ENCODE measurements around the gene FSTL3. TPM values are rescaled to one million over a fixed set of nuclear protein-coding genes. Genes with fewer than 3 reads are reported as not detected.
A peak's percentile ranks its signal among the peaks of the same experiment; 100 is the strongest.
"Not testable (repeated sequence)": the region's sequence is repeated elsewhere in the genome, so short reads cannot be mapped to it uniquely, and the experiment has no call there.

FSTL3 gene
- total RNA-seq, 1 experiment from 2014 or later, result 317 TPM

GRCh38 chr19:690203-690602, 14.0 kb downstream of the FSTL3 start:
- Histone ChIP-seq H3K4me1 (replicated peaks) (no peaks in the 10 kb centered on the region), H3K27me3 (replicated peaks) (peaks cover 8% of the 10 kb centered on the region; the same call in 1 of the 2 replicates), H3K27ac (no peak overlapping the region), H3K4me3 (no peak overlapping the region), H3K9me3 (replicated peaks) (no peaks in the 10 kb centered on the region), H3K36me3 (no peaks in the 10 kb centered on the region)
- no peak for DNase-seq (ENCODE audit: low read depth in 1 of 2, low spot score in 2 of 2)

GRCh38 chr19:694481-695351, 18.5 kb downstream of the FSTL3 start:
- Histone ChIP-seq H3K4me3 (no peak overlapping the region), H3K27me3 (replicated peaks) (peaks cover 14% of the 10 kb centered on the region), H3K9me3 (replicated peaks) (no peaks in the 10 kb centered on the region), H3K4me1 (replicated peaks) (no peaks in the 10 kb centered on the region), H3K36me3 (no peaks in the 10 kb centered on the region), H3K27ac (no peak overlapping the region)
- DNase-seq (ENCODE audit: low read depth in 1 of 2, low spot score in 2 of 2), result no peak

GRCh38 chr19:695352-695949, 19.3 kb downstream of the FSTL3 start, which contains the start of gene PRSS57:
TSS of gene PRSS57 (minus strand) at chr19:695452. CDS start at chr19:695430, 22 bp downstream.
- no peak for DNase-seq (ENCODE audit: low read depth in 1 of 2, low spot score in 2 of 2)
- Histone ChIP-seq H3K4me1 (replicated peaks) (no peaks in the 10 kb centered on the region), H3K9me3 (replicated peaks) (no peaks in the 10 kb centered on the region)

GRCh38 chr19:698529-698928, 22.3 kb downstream of the FSTL3 start:
- not testable (repeated sequence) for H3K9me3 ChIP-seq (replicated peaks); H3K4me1 ChIP-seq (replicated peaks); DNase-seq (ENCODE audit: low read depth in 1 of 2, low spot score in 2 of 2); H3K4me3 ChIP-seq; H3K36me3 ChIP-seq; H3K27ac ChIP-seq
- peaks cover 14% of the 10 kb centered on the region for H3K27me3 ChIP-seq (replicated peaks)

More at GRCh38 chr19:695352-695949, 19.3 kb downstream of the FSTL3 start, which contains the start of gene PRSS57:
- Histone ChIP-seq H3K36me3 (no peaks in the 10 kb centered on the region), H3K27ac (no peak within 1 kb of the TSS), H3K27me3 (replicated peaks) (peaks cover 14% of the 10 kb centered on the region), H3K4me3 (no peak within 1 kb of the TSS)

- not testable (repeated sequence) for H3K9me3 ChIP-seq (replicated peaks); H3K27ac ChIP-seq; H3K4me1 ChIP-seq (replicated peaks); H3K4me3 ChIP-seq; H3K36me3 ChIP-seq; DNase-seq (ENCODE audit: low read depth in 1 of 2, low spot score in 2 of 2); H3K27me3 ChIP-seq (replicated peaks)
Measured at GRCh38 chr19:699885-700284, 23.7 kb downstream of the FSTL3 start.

- H3K36me3 ChIP-seq; DNase-seq (ENCODE audit: low read depth in 1 of 2, low spot score in 2 of 2): not testable (repeated sequence)
Measured at GRCh38 chr19:702847-703246, 26.7 kb downstream of the FSTL3 start.

GRCh38 chr19:703329-703650, 27.1 kb downstream of the FSTL3 start:
- Histone ChIP-seq H3K4me3 (no peak overlapping the region), H3K9me3 (replicated peaks) (no peaks in the 10 kb centered on the region), H3K4me1 (replicated peaks) (no peaks in the 10 kb centered on the region), H3K27me3 (replicated peaks) (peaks cover 4% of the 10 kb centered on the region; the same call in 1 of the 2 replicates), H3K27ac (no peak overlapping the region), H3K36me3 (no peaks in the 10 kb centered on the region)
- no peak for DNase-seq (ENCODE audit: low read depth in 1 of 2, low spot score in 2 of 2)

More at GRCh38 chr19:702847-703246, 26.7 kb downstream of the FSTL3 start:
- not testable (repeated sequence) for H3K4me3 ChIP-seq; H3K27ac ChIP-seq; H3K9me3 ChIP-seq (replicated peaks); H3K27me3 ChIP-seq (replicated peaks); H3K4me1 ChIP-seq (replicated peaks)

- peak in 1 of 2 experiments; percentile 64 for DNase-seq (ENCODE audit: low read depth in 1 of 2, low spot score in 2 of 2)
Measured at GRCh38 chr19:703651-704446, 27.7 kb downstream of the FSTL3 start.

GRCh38 chr19:704447-704741, 28.2 kb downstream of the FSTL3 start:
- H3K4me3 ChIP-seq, result no peak overlapping the region
- DNase-seq (ENCODE audit: low read depth in 1 of 2, low spot score in 2 of 2), result no peak

More at GRCh38 chr19:703651-704446, 27.7 kb downstream of the FSTL3 start:
- Histone ChIP-seq H3K9me3 (replicated peaks) (no peaks in the 10 kb centered on the region), H3K4me3 (no peak overlapping the region), H3K27ac (no peak overlapping the region), H3K4me1 (replicated peaks) (no peaks in the 10 kb centered on the region), H3K36me3 (no peaks in the 10 kb centered on the region), H3K27me3 (replicated peaks) (peaks cover 6% of the 10 kb centered on the region; the same call in 1 of the 2 replicates)

GRCh38 chr19:708154-709143, 32.3 kb downstream of the FSTL3 start, which contains the start of gene PALM:
TSS of gene PALM (plus strand) at chr19:708935. CDS start at chr19:709147, 212 bp downstream.
- Histone ChIP-seq H3K4me3 (no peak within 1 kb of the TSS), H3K36me3 (no peaks in the 10 kb centered on the region), H3K4me1 (replicated peaks) (no peaks in the 10 kb centered on the region), H3K9me3 (replicated peaks) (no peaks in the 10 kb centered on the region), H3K27ac (no peak within 1 kb of the TSS), H3K27me3 (replicated peaks) (peaks cover 36% of the 10 kb centered on the region)
- DNase-seq (ENCODE audit: low read depth in 1 of 2, low spot score in 2 of 2), result no peak

More at GRCh38 chr19:704447-704741, 28.2 kb downstream of the FSTL3 start:
- Histone ChIP-seq H3K4me1 (replicated peaks) (no peaks in the 10 kb centered on the region), H3K27me3 (replicated peaks) (peaks cover 10% of the 10 kb centered on the region), H3K36me3 (no peaks in the 10 kb centered on the region), H3K27ac (no peak overlapping the region), H3K9me3 (replicated peaks) (no peaks in the 10 kb centered on the region)

- no peaks in the 10 kb centered on the region for H3K36me3 ChIP-seq
- H3K4me3 ChIP-seq, result no peak overlapping the region
- DNase-seq (ENCODE audit: low read depth in 1 of 2, low spot score in 2 of 2), result no peak
- peaks cover 36% of the 10 kb centered on the region for H3K27me3 ChIP-seq (replicated peaks)
- no peaks in the 10 kb centered on the region for H3K9me3 ChIP-seq (replicated peaks)
- no peak overlapping the region for H3K27ac ChIP-seq
- no peaks in the 10 kb centered on the region for H3K4me1 ChIP-seq (replicated peaks)
Measured at GRCh38 chr19:709196-709964, 33.2 kb downstream of the FSTL3 start.

GRCh38 chr19:709965-710571, 33.9 kb downstream of the FSTL3 start:
- no peak overlapping the region for H3K4me3 ChIP-seq
- no peaks in the 10 kb centered on the region for H3K4me1 ChIP-seq (replicated peaks)
- no peak overlapping the region for H3K27ac ChIP-seq
- H3K27me3 ChIP-seq (replicated peaks), result peaks cover 36% of the 10 kb centered on the region
- H3K9me3 ChIP-seq (replicated peaks), result no peaks in the 10 kb centered on the region
- no peak for DNase-seq (ENCODE audit: low read depth in 1 of 2, low spot score in 2 of 2)
- no peaks in the 10 kb centered on the region for H3K36me3 ChIP-seq
